OCI-LY1 (cell line): ENCODE measurements around the gene LCNL1.

Source experiments
- H2AFZ ChIP-seq: fragments of 200-600 bp; sonication (generic), shearing (Covaris generic); 2 replicates; pipeline ENCODE4 v1.6.0; 2014; ENCODE audit warnings: antibody characterized with exemption, mild to moderate bottlenecking, low read length
- H3F3A ChIP-seq: fragments of 200-600 bp; sonication (generic), shearing (Covaris generic); 2 replicates; pipeline ENCODE4 v1.6.0; 2014; ENCODE audit warnings: mild to moderate bottlenecking, antibody characterized with exemption, low read length, moderate library complexity; ENCODE audit not compliant: insufficient read depth
- H3K27ac ChIP-seq: fragments of 200-600 bp; sonication (generic); 2 replicates; pipeline ENCODE4 v1.5.1; 2014; ENCODE audit warnings: low read length, mixed run types, mild to moderate bottlenecking, low read depth; ENCODE audit not compliant: poor library complexity, severe bottlenecking
- H3K27me3 ChIP-seq: fragments of 200-600 bp; sonication (generic); 2 replicates; pipeline ENCODE4 v1.6.0; 2014; ENCODE audit warnings: antibody characterized with exemption, mild to moderate bottlenecking, low read length, moderate library complexity; ENCODE audit not compliant: insufficient read depth
- H3K36me3 ChIP-seq: fragments of 200-600 bp; sonication (generic); 2 replicates; pipeline ENCODE4 v1.6.1; 2014; ENCODE audit warnings: mild to moderate bottlenecking, antibody characterized with exemption, low read length, moderate library complexity, mixed read lengths; ENCODE audit not compliant: insufficient read depth
- H3K4me1 ChIP-seq: fragments of 200-600 bp; sonication (generic); 2 replicates; pipeline ENCODE4 v1.5.1; 2014; ENCODE audit warnings: mild to moderate bottlenecking, low read length, moderate library complexity; ENCODE audit not compliant: insufficient read depth, severe bottlenecking
- H3K4me2 ChIP-seq: fragments of 200-600 bp; sonication (generic), shearing (Covaris generic); 2 replicates; pipeline ENCODE4 v1.6.1; 2014; ENCODE audit warnings: low read length
- H3K4me3 ChIP-seq: fragments of 200-600 bp; sonication (generic); 2 replicates; pipeline ENCODE4 v1.5.1; 2014; ENCODE audit warnings: low read length, low read depth, mild to moderate bottlenecking, mixed read lengths; ENCODE audit not compliant: poor library complexity, severe bottlenecking
- H3K79me2 ChIP-seq: fragments of 200-600 bp; shearing (Covaris generic); 2 replicates; pipeline ENCODE4 v1.6.1; 2016; ENCODE audit warnings: mixed run types, low read length, mixed read lengths; ENCODE audit not compliant: insufficient read depth
- H3K9ac ChIP-seq: fragments of 200-600 bp; sonication (generic), shearing (Covaris generic); 2 replicates; pipeline ENCODE4 v1.6.1; 2014; ENCODE audit warnings: mild to moderate bottlenecking, low read length, mixed read lengths
- H3K9me2 ChIP-seq: fragments of 200-600 bp; sonication (generic), shearing (Covaris generic); 2 replicates; pipeline ENCODE4 v1.6.1; 2014; ENCODE audit warnings: low read depth, mild to moderate bottlenecking, low read length, mixed read lengths
- H3K9me3 ChIP-seq: fragments of 200-600 bp; shearing (Covaris generic); 2 replicates; pipeline ENCODE4 v1.6.1; 2014; ENCODE audit warnings: low read length, mixed read lengths
- H4K20me1 ChIP-seq: fragments of 200-600 bp; sonication (generic), shearing (Covaris generic); 2 replicates; pipeline ENCODE4 v1.6.0; 2016; ENCODE audit warnings: mild to moderate bottlenecking, low read length; ENCODE audit not compliant: insufficient read depth
- EZH2 ChIP-seq: fragments of 200-600 bp; sonication (generic), shearing (Covaris generic); IDR thresholded peaks from 2 replicates; pipeline ENCODE4 v1.8.0; 2017; ENCODE audit warnings: borderline replicate concordance, mixed run types, mild to moderate bottlenecking, antibody characterized with exemption, low read length, moderate library complexity, mixed read lengths
- TF ChIP-seq, protein P1 (sequence below): fragments of 200-600 bp; sonication (generic), shearing (Covaris generic); IDR thresholded peaks from 2 replicates; pipeline ENCODE4 v1.5.1; 2017; ENCODE audit warnings: mild to moderate bottlenecking, antibody characterized with exemption, low read length, moderate library complexity, mixed read lengths

Gene LCNL1

DNA sequence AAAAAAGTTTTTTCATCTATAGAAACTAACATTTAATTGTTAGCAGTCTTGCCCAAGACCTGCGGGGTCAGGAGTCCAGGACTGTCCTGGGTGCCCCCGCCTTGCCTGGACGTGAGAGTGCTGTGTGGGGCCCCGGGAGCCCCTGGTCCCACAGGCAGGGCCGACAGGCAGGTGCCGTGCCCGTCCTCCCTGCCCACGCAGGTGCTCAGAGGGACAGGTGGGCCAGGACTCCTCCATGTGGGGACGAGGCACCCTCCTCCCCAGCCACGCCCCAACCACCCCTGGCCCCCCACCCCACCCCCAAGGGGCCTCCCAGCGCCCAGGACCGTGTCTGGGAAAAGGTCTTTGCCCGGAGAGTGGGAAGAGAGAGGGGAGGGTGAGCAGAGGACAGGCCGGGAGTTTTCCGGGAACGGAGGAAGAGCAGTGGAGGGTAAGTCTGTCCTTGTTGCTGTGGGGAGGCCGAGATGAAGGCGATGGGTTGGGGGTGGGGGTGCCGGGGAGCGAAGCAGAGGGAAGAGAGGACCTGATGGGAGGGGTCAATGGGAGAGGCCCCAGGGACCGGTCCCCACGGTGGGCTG, 33.5 kb upstream of the LCNL1 start:
- Histone ChIP-seq H3K79me2 (no peaks in the 10 kb centered on the region), H3K4me3 (peak overlapping the region; percentile 57), H3K9me2 (no peaks in the 10 kb centered on the region), H3K4me1 (peaks cover 16% of the 10 kb centered on the region), H3K27me3 (peaks cover 8% of the 10 kb centered on the region; the same call in 1 of the 2 replicates), H3K4me2 (peak overlapping the region; percentile 80), H3K36me3 (no peaks in the 10 kb centered on the region), H3K9me3 (no peaks in the 10 kb centered on the region), H3K9ac (peak overlapping the region; percentile 76), H4K20me1 (no peaks in the 10 kb centered on the region), H3F3A (no peaks in the 10 kb centered on the region), H2AFZ (no peak overlapping the region), H3K27ac (no peak overlapping the region)
- TF ChIP-seq, protein P1, sequence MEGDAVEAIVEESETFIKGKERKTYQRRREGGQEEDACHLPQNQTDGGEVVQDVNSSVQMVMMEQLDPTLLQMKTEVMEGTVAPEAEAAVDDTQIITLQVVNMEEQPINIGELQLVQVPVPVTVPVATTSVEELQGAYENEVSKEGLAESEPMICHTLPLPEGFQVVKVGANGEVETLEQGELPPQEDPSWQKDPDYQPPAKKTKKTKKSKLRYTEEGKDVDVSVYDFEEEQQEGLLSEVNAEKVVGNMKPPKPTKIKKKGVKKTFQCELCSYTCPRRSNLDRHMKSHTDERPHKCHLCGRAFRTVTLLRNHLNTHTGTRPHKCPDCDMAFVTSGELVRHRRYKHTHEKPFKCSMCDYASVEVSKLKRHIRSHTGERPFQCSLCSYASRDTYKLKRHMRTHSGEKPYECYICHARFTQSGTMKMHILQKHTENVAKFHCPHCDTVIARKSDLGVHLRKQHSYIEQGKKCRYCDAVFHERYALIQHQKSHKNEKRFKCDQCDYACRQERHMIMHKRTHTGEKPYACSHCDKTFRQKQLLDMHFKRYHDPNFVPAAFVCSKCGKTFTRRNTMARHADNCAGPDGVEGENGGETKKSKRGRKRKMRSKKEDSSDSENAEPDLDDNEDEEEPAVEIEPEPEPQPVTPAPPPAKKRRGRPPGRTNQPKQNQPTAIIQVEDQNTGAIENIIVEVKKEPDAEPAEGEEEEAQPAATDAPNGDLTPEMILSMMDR = no peak
- no peak for TF ChIP-seq EZH2

DNA sequence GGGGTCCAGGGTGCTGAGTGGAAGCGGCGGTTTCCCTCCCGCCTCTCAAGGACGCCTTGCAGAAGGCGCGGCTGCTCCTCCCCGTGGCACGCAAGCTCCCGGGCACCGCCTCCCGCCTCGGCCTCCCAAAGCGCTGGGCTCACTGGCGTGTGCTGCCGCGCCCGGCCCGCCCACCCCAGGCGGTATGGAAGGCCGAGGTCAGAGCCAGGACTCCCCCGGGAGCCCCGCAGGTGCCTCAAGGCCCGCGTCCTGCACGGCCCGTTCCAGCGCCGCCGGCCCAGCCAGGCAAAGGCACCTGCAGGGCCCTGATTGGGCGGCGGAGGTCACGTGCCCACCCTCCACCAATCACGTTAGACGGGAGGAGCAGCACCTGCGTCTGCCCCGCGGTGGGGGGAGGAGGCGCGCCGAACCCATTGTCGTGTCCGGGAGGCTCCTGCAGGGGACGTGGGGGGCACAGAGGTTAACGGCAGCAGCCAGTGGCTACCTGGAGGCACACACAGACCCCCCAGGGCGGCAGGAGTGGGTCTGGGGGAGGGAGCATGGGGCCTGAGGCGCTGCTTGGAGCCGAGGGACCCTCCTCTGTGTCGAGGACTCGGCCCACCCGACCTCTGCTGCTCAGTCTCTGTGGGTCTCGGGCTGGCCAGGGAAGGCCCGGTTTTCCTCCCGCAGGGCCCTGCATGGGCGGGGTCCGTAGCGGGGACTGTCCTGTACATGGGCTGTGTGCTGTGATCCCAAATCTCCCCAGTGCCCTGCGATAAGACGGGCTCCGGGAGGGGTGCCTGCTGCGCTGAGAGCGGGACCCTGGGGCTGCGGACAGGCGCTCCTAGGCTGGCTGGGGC, 32.8 kb upstream of the LCNL1 start:
- Histone ChIP-seq H3F3A (no peaks in the 10 kb centered on the region), H3K27ac (no peak overlapping the region), H3K9me2 (no peaks in the 10 kb centered on the region), H3K36me3 (no peaks in the 10 kb centered on the region), H3K9ac (peak overlapping the region; percentile 76), H3K9me3 (no peaks in the 10 kb centered on the region), H3K79me2 (no peaks in the 10 kb centered on the region), H3K4me3 (peak overlapping the region; percentile 57), H3K4me1 (peaks cover 14% of the 10 kb centered on the region), H4K20me1 (no peaks in the 10 kb centered on the region), H2AFZ (no peak overlapping the region), H3K27me3 (peaks cover 8% of the 10 kb centered on the region; the same call in 1 of the 2 replicates), H3K4me2 (peak overlapping the region; percentile 80)
- TF ChIP-seq, protein P1 = peak; percentile 31; the same call in 1 of the 2 replicates
- no peak for TF ChIP-seq EZH2

DNA sequence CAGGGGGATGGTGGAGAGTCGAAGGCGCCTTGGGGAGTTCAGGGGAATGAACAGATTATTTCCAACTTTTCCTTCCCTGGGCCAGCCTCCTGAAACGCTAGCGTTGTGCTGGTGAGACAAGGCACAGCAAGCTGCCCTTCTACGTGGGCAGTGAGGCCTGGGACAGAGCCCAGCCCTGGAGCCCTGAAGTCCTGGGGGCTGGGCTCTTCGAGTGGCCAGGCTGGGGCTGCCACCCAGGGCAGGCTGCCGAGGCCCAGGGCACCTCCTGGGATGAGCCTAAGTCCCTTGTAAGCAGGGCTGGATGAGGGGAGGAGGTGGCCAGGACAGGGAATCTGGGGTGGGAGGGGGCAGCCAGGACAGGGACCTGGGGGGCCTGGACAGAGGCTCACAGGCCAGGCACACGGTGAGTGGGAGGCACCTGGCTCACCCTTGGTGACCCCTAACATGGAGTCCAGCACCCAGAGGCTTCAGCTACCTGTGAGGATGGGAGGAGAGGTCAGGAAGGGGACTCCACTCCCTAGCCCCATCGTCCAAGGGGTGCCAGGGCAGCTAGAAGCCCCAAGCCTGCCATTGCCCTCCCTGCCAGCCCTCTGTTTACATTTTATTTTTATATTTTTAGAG, 32.0 kb upstream of the LCNL1 start:
- Histone ChIP-seq H3K36me3 (no peaks in the 10 kb centered on the region), H4K20me1 (no peaks in the 10 kb centered on the region), H3F3A (no peaks in the 10 kb centered on the region), H3K4me2 (peak overlapping the region; percentile 80), H3K79me2 (no peaks in the 10 kb centered on the region), H3K27ac (no peak overlapping the region), H3K9ac (peak overlapping the region; percentile 76), H3K4me3 (peak overlapping the region; percentile 57), H3K27me3 (peaks cover 8% of the 10 kb centered on the region; the same call in 1 of the 2 replicates), H3K4me1 (peaks cover 12% of the 10 kb centered on the region), H2AFZ (no peak overlapping the region), H3K9me2 (no peaks in the 10 kb centered on the region), H3K9me3 (no peaks in the 10 kb centered on the region)
- TF ChIP-seq, protein P1 = no peak
- no peak for TF ChIP-seq EZH2
